ENCODE measurements around the gene UGT1A3.

DNA sequence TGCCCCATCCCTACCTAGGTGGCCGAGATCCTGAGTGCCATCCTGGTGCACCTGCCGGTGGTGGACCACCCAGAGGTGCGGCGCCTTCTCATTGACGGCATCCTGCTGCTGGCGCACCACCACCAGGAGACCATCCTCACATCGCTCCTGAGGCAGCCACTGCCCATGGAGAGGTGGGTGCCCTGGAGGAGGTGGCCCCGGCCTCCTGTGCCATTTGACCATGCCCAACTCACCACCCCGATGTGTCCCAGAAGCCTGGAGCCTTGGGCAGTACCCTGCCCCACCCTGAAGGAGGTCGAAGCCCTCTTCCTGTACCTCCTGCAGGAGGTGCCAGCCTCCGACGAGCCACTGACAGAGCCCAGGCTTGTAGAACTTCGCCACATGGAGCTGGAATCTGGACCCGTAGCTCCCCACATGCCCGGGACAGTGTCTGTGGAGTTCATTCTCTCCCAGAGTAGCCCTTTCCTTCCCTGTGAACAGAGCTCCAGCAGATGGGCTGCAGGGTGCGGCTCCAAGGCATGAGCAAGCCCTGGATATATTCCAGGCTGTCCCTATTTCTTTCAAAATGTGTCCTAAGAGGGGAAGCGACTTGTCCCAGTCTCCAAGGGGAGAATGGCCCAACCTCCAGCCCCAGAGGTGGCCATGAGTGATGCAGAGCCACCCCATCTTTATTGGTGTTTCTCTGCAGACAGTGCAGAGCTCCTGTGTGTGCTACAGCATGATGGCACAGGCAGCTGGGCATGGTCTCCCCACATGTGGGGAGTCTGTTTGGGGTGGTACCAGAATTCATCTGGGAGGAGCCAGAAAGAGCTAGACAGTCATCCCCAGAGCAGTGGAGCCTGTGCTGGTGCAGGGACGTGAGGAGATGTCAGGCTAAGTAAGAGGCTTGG, 91.3 kb downstream of the UGT1A3 start:
- TF ChIP-seq, protein P1, sequence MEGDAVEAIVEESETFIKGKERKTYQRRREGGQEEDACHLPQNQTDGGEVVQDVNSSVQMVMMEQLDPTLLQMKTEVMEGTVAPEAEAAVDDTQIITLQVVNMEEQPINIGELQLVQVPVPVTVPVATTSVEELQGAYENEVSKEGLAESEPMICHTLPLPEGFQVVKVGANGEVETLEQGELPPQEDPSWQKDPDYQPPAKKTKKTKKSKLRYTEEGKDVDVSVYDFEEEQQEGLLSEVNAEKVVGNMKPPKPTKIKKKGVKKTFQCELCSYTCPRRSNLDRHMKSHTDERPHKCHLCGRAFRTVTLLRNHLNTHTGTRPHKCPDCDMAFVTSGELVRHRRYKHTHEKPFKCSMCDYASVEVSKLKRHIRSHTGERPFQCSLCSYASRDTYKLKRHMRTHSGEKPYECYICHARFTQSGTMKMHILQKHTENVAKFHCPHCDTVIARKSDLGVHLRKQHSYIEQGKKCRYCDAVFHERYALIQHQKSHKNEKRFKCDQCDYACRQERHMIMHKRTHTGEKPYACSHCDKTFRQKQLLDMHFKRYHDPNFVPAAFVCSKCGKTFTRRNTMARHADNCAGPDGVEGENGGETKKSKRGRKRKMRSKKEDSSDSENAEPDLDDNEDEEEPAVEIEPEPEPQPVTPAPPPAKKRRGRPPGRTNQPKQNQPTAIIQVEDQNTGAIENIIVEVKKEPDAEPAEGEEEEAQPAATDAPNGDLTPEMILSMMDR (IDR thresholded peaks at IDR 0.05): no peak
- TF ChIP-seq ZFX (IDR thresholded peaks at IDR 0.05; ENCODE audit: borderline replicate concordance): no peak
